Stimulated activated CD4-positive, alpha-beta T cell treated with anti-CD3 and anti-CD28 coated beads, TNF-alpha, amount 100 ng/mL, for 24 hours (primary cell): Measurements from ENCODE around the gene AIP.
"Not testable (repeated sequence)": the region's sequence is repeated elsewhere in the genome, so short reads cannot be mapped to it uniquely, and the experiment has no call there.

Experiments used
- DNase-seq, 3 experiments: peaks; one replicate each; pipeline ENCODE4 v3.0.0-alpha.2; 2020; ENCODE audit warnings: low read depth in 3 of 3

AIP gene

GRCh38 chr11:67448220-67448609 is 34.6 kb upstream of the AIP start:
- DNase-seq, result no peak

- DNase-seq, result no peak
Observed at GRCh38 chr11:67449116-67449844, 33.5 kb upstream of the AIP start.

- no peak for DNase-seq
Observed at GRCh38 chr11:67450796-67451657, 31.8 kb upstream of the AIP start.

- no peak for DNase-seq
Observed at GRCh38 chr11:67451658-67451976, 31.2 kb upstream of the AIP start.

- DNase-seq, result no peak
Observed at GRCh38 chr11:67452141-67452952, 30.5 kb upstream of the AIP start, which contains the start of gene GPR152. Gene GPR152 (minus strand): TSS chr11:67452729. CDS start chr11:67452724, 5 bp downstream.

- no peak for DNase-seq
Observed at GRCh38 chr11:67453816-67454732, 28.8 kb upstream of the AIP start.

- no peak for DNase-seq
Observed at GRCh38 chr11:67455054-67455453, 27.8 kb upstream of the AIP start, which contains the start of gene CABP4. Gene CABP4 (plus strand): TSS chr11:67455354. CDS start chr11:67455424, 70 bp downstream.

- DNase-seq, result no peak
Observed at GRCh38 chr11:67456068-67456705, 26.6 kb upstream of the AIP start.

- no peak for DNase-seq
Observed at GRCh38 chr11:67457453-67457852, 25.4 kb upstream of the AIP start.

GRCh38 chr11:67458266-67458665 is 24.6 kb upstream of the AIP start:
- DNase-seq, result no peak

- DNase-seq, result no peak
Observed at GRCh38 chr11:67463186-67463585, 19.6 kb upstream of the AIP start.

- no peak for DNase-seq
Observed at GRCh38 chr11:67463680-67464410, 19.0 kb upstream of the AIP start.

GRCh38 chr11:67464411-67465188 is 18.2 kb upstream of the AIP start:
- peak; percentile 83 to 91 (median 84) for DNase-seq

- DNase-seq, result no peak
Observed at GRCh38 chr11:67465189-67465510, 17.7 kb upstream of the AIP start.

GRCh38 chr11:67465530-67465929 is 17.3 kb upstream of the AIP start:
- not testable (repeated sequence) for DNase-seq

GRCh38 chr11:67466367-67466766 is 16.5 kb upstream of the AIP start:
- no peak for DNase-seq

GRCh38 chr11:67466962-67467771 is 15.7 kb upstream of the AIP start:
- no peak for DNase-seq

- DNase-seq, result peak in 1 of 3 experiments; percentile 51
Observed at GRCh38 chr11:67468056-67468455, 14.8 kb upstream of the AIP start.

- no peak for DNase-seq
Observed at GRCh38 chr11:67468456-67468758, 14.4 kb upstream of the AIP start.
